Astrocyte (in vitro differentiated cells and primary cell): ENCODE measurements around the gene HOXA11.

Experiments used
- EZH2 ChIP-seq: IDR thresholded peaks from 2 replicates; pipeline ENCODE4 v1.6.1; 2012; ENCODE audit warnings: mild to moderate bottlenecking, low read length, inconsistent platforms; ENCODE audit not compliant: insufficient read depth
- TF ChIP-seq, protein P1 (sequence below): IDR thresholded peaks from 2 replicates; pipeline ENCODE4 v1.5.1; 2011; ENCODE audit warnings: low read depth, mild to moderate bottlenecking, inconsistent platforms, low read length, moderate library complexity; ENCODE audit not compliant: insufficient read depth

- TF ChIP-seq, protein P1, sequence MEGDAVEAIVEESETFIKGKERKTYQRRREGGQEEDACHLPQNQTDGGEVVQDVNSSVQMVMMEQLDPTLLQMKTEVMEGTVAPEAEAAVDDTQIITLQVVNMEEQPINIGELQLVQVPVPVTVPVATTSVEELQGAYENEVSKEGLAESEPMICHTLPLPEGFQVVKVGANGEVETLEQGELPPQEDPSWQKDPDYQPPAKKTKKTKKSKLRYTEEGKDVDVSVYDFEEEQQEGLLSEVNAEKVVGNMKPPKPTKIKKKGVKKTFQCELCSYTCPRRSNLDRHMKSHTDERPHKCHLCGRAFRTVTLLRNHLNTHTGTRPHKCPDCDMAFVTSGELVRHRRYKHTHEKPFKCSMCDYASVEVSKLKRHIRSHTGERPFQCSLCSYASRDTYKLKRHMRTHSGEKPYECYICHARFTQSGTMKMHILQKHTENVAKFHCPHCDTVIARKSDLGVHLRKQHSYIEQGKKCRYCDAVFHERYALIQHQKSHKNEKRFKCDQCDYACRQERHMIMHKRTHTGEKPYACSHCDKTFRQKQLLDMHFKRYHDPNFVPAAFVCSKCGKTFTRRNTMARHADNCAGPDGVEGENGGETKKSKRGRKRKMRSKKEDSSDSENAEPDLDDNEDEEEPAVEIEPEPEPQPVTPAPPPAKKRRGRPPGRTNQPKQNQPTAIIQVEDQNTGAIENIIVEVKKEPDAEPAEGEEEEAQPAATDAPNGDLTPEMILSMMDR = no peak
- no peak for TF ChIP-seq EZH2
Measured at GRCh38 chr7:27172315-27172774, 12.7 kb downstream of the HOXA11 start.
